Mesodermal cell (in vitro differentiated cells): Measurements from ENCODE around the gene FCN1.

Experiments
- H3K27ac ChIP-seq: 2 replicates; pipeline ENCODE4 v1.7.0; 2013; ENCODE audit warnings: mild to moderate bottlenecking, low read depth, low read length, moderate library complexity; ENCODE audit not compliant: severe bottlenecking
- H3K36me3 ChIP-seq: 2 replicates; pipeline ENCODE4 v1.7.1; 2013; ENCODE audit warnings: mild to moderate bottlenecking, low read length, moderate library complexity; ENCODE audit not compliant: control insufficient read depth, insufficient read depth
- H3K4me1 ChIP-seq: one replicate; pipeline ENCODE4 v1.7.1; 2013; ENCODE audit warnings: mild to moderate bottlenecking, low read length; ENCODE audit not compliant: insufficient read depth, control insufficient read depth, poor library complexity, severe bottlenecking
- H3K4me3 ChIP-seq: 2 replicates; pipeline ENCODE4 v1.7.0; 2013; ENCODE audit warnings: low read length, control low read depth, mild to moderate bottlenecking; ENCODE audit not compliant: insufficient read depth, poor library complexity, severe bottlenecking; ENCODE audit errors: extremely low read depth
- H3K9me3 ChIP-seq: 2 replicates; pipeline ENCODE4 v1.7.1; 2013; ENCODE audit warnings: mild to moderate bottlenecking, low read length, moderate library complexity; ENCODE audit not compliant: control insufficient read depth
- WGBS, 2 experiments: methylation state at CpG; one replicate each; pipeline ENCODE4 v1.1.5; 2013; ENCODE audit warnings: missing lambda C conversion rate in 2 of 2; ENCODE audit not compliant: insufficient coverage in 2 of 2; 5-methylcytosine and 5-hydroxymethylcytosine counted together

FCN1 gene

DNA sequence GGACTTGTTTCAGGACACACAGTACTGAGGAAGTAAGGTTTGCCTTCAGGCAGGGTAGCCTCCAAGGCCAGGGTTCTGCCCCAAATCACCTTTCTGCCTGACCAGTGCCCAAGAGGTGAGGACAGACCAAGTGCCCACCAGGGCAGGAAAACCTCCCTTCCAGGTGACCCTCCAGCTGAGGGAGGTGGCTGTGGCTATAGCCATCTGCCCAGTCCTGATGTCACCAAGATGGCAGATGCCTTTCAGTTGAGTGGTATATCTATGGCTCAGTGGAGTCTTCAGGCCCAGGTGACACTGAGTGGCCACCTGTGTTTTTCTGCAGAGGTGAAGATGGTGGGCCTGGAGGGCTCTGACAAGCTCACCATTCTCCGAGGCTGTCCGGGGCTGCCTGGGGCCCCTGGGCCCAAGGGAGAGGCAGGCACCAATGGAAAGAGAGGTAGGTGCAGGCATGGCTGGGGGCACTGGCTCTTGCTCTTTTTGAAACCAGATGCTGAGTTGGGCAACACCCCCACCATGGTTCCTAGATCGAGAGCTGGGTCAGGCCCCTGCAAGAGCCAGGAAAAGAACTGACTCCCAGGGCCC lies 35.4 kb downstream of the FCN1 start:
- WGBS, 2 experiments: 76 to 85% methylated on average over 3 of the region's 3 CpGs
- Histone ChIP-seq H3K4me3 (no peak overlapping the region), H3K36me3 (no peaks in the 10 kb centered on the region), H3K4me1 (no peaks in the 10 kb centered on the region), H3K9me3 (no peaks in the 10 kb centered on the region), H3K27ac (no peak overlapping the region)

DNA sequence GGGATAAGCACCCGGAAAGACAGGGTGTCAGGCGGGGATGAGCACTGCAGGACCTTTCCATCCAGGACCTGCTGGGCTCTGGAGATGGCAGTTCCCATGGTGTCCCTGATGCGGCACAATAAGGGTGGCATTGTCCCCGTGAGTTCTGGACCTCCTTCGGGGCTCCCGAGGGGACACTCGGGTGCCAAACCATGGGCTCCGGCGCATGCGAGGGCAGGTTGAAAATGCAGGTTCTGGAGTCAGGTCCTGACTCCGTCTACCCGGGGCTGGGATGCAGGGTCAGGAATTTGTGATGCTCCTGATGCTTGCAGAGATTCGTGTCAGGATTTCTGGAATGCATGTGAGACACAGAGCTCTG lies 36.4 kb downstream of the FCN1 start:
- no peak overlapping the region for H3K27ac ChIP-seq
- no peaks in the 10 kb centered on the region for H3K4me1 ChIP-seq
- H3K9me3 ChIP-seq: no peaks in the 10 kb centered on the region
- H3K4me3 ChIP-seq: no peak overlapping the region
- 92 to 96% methylated on average over 13 of the region's 13 CpGs for WGBS, 2 experiments
- H3K36me3 ChIP-seq: no peaks in the 10 kb centered on the region

DNA sequence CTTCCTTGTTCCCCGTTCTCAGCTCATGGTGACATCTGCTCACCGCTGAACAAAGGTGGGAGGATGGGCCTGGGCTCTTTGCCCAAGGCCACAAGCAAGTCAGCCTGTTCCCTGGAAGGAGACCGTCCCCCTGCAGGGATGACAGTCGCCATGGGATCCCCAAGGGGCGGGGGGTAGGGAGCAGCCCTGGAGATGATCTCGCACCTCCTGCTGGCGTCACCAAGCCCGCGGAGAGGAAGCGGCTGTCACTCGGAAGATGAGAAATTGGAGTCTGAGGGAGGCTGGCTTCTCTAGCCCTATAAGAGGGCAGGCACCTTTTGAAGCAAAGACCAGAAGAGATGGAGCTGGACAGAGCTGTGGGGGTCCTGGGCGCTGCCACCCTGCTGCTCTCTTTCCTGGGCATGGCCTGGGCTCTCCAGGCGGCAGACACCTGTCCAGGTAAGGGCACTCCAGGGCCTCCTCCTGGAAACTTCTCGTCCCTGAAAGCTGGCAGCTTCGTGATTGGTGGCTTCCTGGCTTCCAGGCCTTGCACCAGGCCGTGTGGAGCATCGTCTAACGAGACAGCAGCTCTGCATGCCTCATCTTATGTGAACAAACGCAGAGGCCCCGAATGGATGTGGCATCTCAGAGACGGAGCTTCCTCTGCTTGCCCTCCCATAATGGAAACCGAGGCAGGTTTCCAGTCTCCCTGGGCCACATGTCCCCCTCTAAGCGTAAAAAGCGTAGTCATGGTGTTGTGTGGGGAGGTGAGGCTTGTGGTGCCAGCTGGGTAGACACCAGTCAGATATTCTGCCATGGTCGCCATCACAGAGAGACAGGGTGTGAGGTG lies 37.0 kb downstream of the FCN1 start, which contains the start of gene FCN2:
TSS of gene FCN2 (plus strand) at position 327 of the 829 bp plus-strand sequence. CDS start at position 339, 12 bp downstream.
- Histone ChIP-seq H3K27ac (no peak within 1 kb of the TSS), H3K36me3 (no peaks in the 10 kb centered on the region), H3K9me3 (no peaks in the 10 kb centered on the region), H3K4me3 (no peak within 1 kb of the TSS), H3K4me1 (no peaks in the 10 kb centered on the region)
- 87 to 88% methylated on average over 21 to 25 of the region's 25 CpGs for WGBS, 2 experiments

DNA sequence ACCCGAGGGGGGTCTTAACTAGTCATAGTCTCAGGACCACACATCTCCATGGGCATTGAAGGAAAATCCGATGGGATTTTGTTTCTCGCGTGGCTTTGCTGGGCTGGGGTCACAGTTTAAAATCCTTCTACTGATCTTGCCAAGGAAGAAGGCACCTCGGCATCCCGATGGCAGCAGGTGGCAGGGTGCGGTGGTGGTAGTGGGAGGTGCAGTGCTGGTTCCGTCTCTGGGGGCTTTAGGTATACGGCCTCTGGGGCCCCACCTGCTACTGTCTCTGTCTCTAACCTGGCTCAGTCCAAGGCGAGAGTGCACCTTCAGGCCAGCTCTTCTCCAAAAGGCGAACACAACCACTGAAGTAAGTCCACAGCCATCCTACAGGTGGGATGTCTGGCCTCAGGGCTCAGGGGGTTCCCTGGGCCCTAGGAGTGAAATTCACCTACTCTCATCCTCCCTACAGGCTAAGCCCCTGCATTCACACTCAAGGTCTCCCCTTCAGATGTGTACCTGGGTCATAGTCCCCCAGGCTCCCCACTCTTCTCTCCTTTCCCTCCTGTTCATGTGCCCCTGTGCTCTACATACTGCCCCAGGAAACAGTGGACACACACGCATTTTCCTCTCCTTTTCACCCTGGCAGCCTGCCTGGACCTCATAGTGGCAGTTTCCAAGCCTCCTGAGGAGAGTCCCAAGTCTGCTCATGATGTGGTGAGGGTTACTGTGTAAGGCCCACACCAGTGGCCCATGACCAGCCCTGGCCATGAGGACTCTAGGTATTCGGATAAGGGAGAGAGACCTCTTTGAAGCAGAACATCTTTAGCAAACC lies 37.8 kb downstream of the FCN1 start:
- no peak overlapping the region for H3K27ac ChIP-seq
- H3K9me3 ChIP-seq: no peaks in the 10 kb centered on the region
- no peak overlapping the region for H3K4me3 ChIP-seq
- no peaks in the 10 kb centered on the region for H3K4me1 ChIP-seq
- no peaks in the 10 kb centered on the region for H3K36me3 ChIP-seq
- 90 to 93% methylated on average over 5 to 13 of the region's 13 CpGs for WGBS, 2 experiments

DNA sequence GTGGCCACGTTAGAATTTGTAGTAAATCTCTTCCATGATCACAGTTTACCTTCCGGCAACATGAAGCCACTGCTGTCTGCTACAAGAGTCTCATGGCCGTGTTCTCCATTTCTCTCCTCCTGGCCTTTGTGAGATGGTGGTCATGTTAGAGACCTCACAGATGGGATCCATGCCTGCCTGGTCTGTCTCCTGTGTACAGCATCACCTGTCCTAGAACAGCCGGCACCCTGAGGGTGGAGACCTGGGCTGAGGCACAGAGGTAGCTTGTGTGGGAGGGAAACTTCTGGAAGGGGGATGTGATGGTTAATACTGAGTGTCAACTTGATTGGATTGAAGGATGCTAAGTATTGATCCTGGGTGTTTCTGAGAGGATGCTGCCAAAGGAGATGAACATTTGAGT lies 40.2 kb downstream of the FCN1 start:
- WGBS, 2 experiments: 70 to 86% methylated on average over 2 to 3 of the region's 4 CpGs
- Histone ChIP-seq H3K4me3 (no peak overlapping the region), H3K36me3 (no peaks in the 10 kb centered on the region), H3K9me3 (no peaks in the 10 kb centered on the region), H3K4me1 (no peaks in the 10 kb centered on the region), H3K27ac (no peak overlapping the region)

DNA sequence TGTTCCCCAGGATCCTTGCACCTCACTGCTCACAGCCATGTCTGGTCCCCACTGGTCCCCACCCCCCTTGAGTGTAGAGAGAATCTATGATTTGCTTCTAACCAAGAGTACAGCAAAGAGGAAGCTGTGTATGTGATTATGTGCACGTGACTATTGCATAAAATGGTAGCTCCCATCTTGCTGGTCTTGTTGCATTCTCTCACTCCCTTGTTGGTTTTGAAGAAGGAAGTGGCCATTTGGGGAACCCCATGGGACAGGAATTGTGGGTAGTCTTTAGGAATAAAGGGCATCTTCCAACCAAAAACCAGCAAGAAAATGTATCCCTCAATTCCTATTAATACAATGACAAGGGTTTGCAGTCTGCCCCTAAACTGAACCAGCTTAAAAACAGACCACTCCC lies 42.3 kb downstream of the FCN1 start:
- H3K36me3 ChIP-seq: no peaks in the 10 kb centered on the region
- no peaks in the 10 kb centered on the region for H3K4me1 ChIP-seq
- no peak overlapping the region for H3K4me3 ChIP-seq
- H3K27ac ChIP-seq: no peak overlapping the region
- 100% methylated on average over 1 of the region's 1 CpG; no CpG with 5 or more reads in 1 of the 2 experiments for WGBS, 2 experiments
- H3K9me3 ChIP-seq: no peaks in the 10 kb centered on the region

DNA sequence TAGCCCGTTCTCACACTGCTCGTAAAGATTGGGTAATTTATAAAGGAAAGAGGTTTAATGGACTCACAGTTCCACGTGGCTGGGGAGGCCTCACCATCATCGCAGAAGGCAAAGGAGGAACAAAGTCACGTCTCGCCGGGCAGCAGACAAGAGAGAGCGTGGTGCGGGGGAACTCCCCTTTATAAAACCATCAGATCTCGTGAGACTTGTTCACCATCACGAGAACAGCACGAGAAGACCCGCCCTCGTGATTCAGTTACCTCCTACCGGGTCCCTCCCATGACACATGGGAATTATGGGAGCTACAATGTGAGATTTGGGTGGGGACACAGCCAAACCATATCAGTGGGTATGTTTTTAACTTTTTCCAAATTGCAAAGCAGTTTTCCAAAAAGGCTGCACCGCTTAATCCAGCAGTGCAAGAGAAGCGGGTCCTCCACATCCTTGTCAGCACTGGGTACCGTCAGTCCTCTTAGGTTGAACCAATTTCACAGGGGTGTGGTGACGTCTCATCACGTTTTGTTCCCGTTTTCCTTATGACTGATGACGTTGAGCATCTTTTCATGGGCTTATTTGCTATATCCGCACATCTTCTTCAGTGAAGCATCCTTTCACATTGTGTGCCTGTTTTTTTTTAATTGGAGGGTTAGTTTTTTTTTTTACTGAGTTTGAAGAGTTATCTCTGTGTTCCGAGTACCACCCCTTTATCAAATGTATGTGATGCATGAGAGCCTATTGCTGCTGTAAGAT lies 45.1 kb downstream of the FCN1 start:
- H3K4me1 ChIP-seq: no peaks in the 10 kb centered on the region
- WGBS, 2 experiments: 89 to 94% methylated on average over 18 to 22 of the region's 24 CpGs
- H3K9me3 ChIP-seq: no peaks in the 10 kb centered on the region
- H3K27ac ChIP-seq: no peak overlapping the region
- no peaks in the 10 kb centered on the region for H3K36me3 ChIP-seq
- H3K4me3 ChIP-seq: no peak overlapping the region

DNA sequence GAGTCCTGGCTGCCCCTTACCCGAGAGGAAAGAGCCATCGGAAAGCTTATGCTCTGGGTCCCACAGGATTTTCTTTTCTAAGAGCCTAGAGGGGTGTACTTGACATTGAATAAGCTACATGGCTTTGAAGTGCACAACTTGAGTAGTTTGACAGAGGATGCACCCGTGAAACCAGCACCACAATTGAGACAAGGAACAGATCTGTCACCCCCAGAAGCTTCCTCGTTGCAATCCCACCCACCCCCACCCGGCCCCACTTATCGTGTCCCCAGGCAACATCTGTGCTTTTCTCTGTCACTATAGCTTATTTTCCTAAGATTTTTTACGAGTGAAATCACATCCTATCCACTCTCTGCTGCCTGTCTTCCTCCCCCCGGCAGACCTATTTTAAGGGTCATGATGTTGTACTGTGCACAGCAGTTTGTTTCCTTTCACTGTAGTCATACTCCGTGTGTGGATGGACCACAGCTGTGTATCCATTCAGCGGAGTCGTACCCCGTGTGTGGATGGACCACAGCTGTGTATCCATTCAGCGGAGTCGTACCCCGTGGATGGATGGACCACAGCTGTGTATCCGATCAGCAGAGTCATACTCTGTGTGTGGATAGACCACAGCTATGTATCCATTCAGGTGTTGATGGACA lies 45.9 kb downstream of the FCN1 start:
- no peak overlapping the region for H3K27ac ChIP-seq
- WGBS, 2 experiments: 91 to 92% methylated on average over 15 of the region's 16 CpGs
- no peak overlapping the region for H3K4me3 ChIP-seq

DNA sequence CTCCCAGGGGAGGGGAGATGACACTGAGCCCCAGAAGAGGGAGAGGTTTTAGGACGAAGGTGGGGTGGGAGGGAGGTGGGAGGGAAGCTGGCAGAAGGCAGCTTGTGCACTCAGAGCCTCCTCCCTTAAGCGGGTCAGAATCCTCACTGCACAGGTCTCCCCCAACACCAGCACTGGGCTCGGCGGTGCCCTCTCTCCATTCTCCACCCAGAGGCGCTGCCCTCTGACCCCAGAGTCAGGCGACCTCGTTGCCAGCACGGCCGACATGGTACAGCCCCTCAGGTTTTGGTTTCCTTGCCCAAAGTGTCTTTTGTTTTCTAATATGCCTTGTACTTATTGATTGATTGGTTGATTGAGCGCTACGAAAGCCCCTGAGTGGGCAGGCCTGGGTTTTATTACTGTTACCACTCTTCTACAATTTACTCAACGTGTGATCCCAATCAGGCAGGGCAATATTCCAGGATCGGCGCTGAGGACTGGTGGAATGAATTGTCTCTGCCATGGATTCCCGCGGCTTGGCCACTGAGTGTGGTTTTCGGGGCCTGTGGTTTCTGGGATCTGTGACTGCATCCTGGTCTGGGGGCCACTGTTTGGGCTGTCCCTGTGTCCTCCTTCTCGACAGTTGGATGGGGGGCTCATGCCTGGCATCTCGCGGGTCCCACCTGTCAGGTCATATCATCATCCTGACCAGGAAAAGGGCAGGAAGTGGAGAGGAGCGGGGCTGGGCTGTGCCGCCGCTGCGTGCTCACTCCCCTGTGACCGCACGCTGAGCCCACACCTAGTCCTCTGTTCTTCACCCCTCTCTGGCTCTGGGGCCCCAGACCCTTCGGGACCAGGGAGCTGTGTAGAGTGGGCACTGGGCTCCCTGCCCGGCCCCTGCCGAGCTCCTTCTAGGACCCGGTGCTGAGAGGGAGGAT lies 46.7 kb downstream of the FCN1 start:
- WGBS, 2 experiments: 93 to 96% methylated on average over 20 to 22 of the region's 30 CpGs
- Histone ChIP-seq H3K9me3 (no peaks in the 10 kb centered on the region), H3K4me1 (no peaks in the 10 kb centered on the region), H3K4me3 (no peak overlapping the region), H3K27ac (no peak overlapping the region), H3K36me3 (no peaks in the 10 kb centered on the region)

More for the DNA sequence above, 45.9 kb downstream of the FCN1 start:
- Histone ChIP-seq H3K9me3 (no peaks in the 10 kb centered on the region), H3K36me3 (no peaks in the 10 kb centered on the region), H3K4me1 (no peaks in the 10 kb centered on the region)
